PC-3 (cell line): ENCODE results near the gene GCLC.

Source experiments
- CTCF ChIP-seq: fragments of 300-600 bp; sonication (generic); conservative IDR thresholded peaks from 2 replicates; pipeline ENCODE4 v1.5.1; 2017; ENCODE audit warnings: antibody characterized with exemption, low read depth, mild to moderate bottlenecking, low read length
- EZH2 ChIP-seq: fragments of 300-600 bp; sonication (generic); IDR thresholded peaks from one replicate; pipeline ENCODE4 v1.6.1; 2017; ENCODE audit warnings: antibody characterized with exemption, mild to moderate bottlenecking, low read length; ENCODE audit not compliant: unreplicated experiment
- EZH2phosphoT487 ChIP-seq: fragments of 300-600 bp; sonication (generic); IDR thresholded peaks from 2 replicates; pipeline ENCODE4 v1.6.1; 2018; ENCODE audit warnings: mild to moderate bottlenecking, antibody characterized with exemption, low read length, borderline replicate concordance

GRCh38 chr6:53503060-53503459 is 41.8 kb downstream of the GCLC start:
- TF ChIP-seq CTCF, result no peak
- no peak for TF ChIP-seq EZH2
- TF ChIP-seq EZH2phosphoT487, result no peak
